ENCODE data around the gene CFAP119.

DNA sequence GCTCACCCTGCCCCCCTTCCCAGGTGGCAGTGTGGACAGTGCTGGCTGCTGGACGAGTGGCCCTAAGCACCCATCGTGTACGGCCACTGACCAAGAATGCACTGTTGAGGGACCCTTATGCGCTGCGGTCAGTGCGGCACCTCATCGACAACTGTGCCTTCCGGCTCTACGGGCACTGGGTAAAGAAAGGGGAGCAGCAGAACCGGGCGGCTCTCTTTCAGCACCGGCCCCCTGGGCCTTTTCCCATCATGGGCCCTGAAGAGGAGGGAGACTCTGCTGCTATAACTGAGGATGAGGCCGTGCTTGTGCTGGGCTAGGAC lies 5.1 kb downstream of the CFAP119 start:
- TF ChIP-seq JUND (IDR thresholded peaks at IDR 0.05; ENCODE audit: low read depth, low read length) = no peak
- TF ChIP-seq, protein P1, sequence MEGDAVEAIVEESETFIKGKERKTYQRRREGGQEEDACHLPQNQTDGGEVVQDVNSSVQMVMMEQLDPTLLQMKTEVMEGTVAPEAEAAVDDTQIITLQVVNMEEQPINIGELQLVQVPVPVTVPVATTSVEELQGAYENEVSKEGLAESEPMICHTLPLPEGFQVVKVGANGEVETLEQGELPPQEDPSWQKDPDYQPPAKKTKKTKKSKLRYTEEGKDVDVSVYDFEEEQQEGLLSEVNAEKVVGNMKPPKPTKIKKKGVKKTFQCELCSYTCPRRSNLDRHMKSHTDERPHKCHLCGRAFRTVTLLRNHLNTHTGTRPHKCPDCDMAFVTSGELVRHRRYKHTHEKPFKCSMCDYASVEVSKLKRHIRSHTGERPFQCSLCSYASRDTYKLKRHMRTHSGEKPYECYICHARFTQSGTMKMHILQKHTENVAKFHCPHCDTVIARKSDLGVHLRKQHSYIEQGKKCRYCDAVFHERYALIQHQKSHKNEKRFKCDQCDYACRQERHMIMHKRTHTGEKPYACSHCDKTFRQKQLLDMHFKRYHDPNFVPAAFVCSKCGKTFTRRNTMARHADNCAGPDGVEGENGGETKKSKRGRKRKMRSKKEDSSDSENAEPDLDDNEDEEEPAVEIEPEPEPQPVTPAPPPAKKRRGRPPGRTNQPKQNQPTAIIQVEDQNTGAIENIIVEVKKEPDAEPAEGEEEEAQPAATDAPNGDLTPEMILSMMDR (IDR thresholded peaks at IDR 0.05 in 2 of 3, conservative IDR thresholded peaks at IDR 0.05 in 1 of 3; ENCODE audit: control insufficient read depth in 2 of 3, extremely low read depth in 1 of 3, insufficient read depth in 1 of 3, low read depth in 3 of 3, low read length in 3 of 3) = no peak
- no peak for TF ChIP-seq ZSCAN29 (IDR thresholded peaks at IDR 0.05)
- TF ChIP-seq, protein P2, sequence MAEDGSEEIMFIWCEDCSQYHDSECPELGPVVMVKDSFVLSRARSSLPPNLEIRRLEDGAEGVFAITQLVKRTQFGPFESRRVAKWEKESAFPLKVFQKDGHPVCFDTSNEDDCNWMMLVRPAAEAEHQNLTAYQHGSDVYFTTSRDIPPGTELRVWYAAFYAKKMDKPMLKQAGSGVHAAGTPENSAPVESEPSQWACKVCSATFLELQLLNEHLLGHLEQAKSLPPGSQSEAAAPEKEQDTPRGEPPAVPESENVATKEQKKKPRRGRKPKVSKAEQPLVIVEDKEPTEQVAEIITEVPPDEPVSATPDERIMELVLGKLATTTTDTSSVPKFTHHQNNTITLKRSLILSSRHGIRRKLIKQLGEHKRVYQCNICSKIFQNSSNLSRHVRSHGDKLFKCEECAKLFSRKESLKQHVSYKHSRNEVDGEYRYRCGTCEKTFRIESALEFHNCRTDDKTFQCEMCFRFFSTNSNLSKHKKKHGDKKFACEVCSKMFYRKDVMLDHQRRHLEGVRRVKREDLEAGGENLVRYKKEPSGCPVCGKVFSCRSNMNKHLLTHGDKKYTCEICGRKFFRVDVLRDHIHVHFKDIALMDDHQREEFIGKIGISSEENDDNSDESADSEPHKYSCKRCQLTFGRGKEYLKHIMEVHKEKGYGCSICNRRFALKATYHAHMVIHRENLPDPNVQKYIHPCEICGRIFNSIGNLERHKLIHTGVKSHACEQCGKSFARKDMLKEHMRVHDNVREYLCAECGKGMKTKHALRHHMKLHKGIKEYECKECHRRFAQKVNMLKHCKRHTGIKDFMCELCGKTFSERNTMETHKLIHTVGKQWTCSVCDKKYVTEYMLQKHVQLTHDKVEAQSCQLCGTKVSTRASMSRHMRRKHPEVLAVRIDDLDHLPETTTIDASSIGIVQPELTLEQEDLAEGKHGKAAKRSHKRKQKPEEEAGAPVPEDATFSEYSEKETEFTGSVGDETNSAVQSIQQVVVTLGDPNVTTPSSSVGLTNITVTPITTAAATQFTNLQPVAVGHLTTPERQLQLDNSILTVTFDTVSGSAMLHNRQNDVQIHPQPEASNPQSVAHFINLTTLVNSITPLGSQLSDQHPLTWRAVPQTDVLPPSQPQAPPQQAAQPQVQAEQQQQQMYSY (CRISPR knock-in tag; IDR thresholded peaks at IDR 0.05) = no peak
- TF ChIP-seq EP300 (IDR thresholded peaks at IDR 0.05; ENCODE audit: borderline replicate concordance in 1 of 2, control insufficient read depth in 1 of 2, low read depth in 2 of 2, low read length in 2 of 2) = no peak
- TF ChIP-seq EED (IDR thresholded peaks at IDR 0.05; ENCODE audit: low read depth) = no peak

Data from GM12878 (cell line).